ENCODE measurements around the gene CYP4X1. TPM values are rescaled to one million over a fixed set of nuclear protein-coding genes. Genes with fewer than 3 reads are reported as not detected.

Gene CYP4X1
- total and polyA plus RNA-seq, 2 of the 8 experiments (the other 6 are each of a cell fraction or from before 2014, with no cell fraction given), result 1.3 to 3.5 TPM

GRCh38 chr1:47023268-47024140 lies at the start of gene CYP4X1 (continued):
- TF ChIP-seq USF2 (IDR thresholded peaks at IDR 0.05; ENCODE audit: low read length) (no peak), TBP (IDR thresholded peaks at IDR 0.05; ENCODE audit: low read depth, low read length) (no peak), TAF7 (optimal IDR thresholded peaks at IDR 0.05; ENCODE audit: borderline replicate concordance, low read depth, low read length) (no peak), CHD2 (IDR thresholded peaks at IDR 0.05; ENCODE audit: low read length) (no peak), SP4 (IDR thresholded peaks at IDR 0.05; ENCODE audit: low read length) (no peak), SAP30 (IDR thresholded peaks at IDR 0.05; ENCODE audit: insufficient read depth, insufficient replicate concordance, low read length) (no peak), HDAC6 (IDR thresholded peaks at IDR 0.05; ENCODE audit: low read depth, low read length) (no peak), POLR2A (IDR thresholded peaks at IDR 0.05; ENCODE audit: control extremely low read depth in 1 of 2, low read depth in 2 of 2, low read length in 2 of 2) (0 out of 3 replicates have a peak, but pooled peaks of 1 of the 2 experiments have one; percentile 31), SUZ12 (IDR thresholded peaks at IDR 0.05; ENCODE audit: low read length) (0 out of 2 replicates have a peak, but pooled peaks have one; percentile 36), ASH2L (IDR thresholded peaks at IDR 0.05; ENCODE audit: low read length) (no peak), NANOG (IDR thresholded peaks at IDR 0.05; ENCODE audit: insufficient read depth, low read depth, low read length, poor library complexity, severe bottlenecking) (no peak), SIRT6 (IDR thresholded peaks at IDR 0.05; ENCODE audit: low read length) (no peak), CBX8 (IDR thresholded peaks at IDR 0.05; ENCODE audit: borderline replicate concordance, low read depth, low read length) (no peak), TEAD4 (IDR thresholded peaks at IDR 0.05; ENCODE audit: low read depth, low read length) (no peak), POU5F1 (IDR thresholded peaks at IDR 0.05; ENCODE audit: low read depth, low read length) (no peak), RBBP5 (IDR thresholded peaks at IDR 0.05; ENCODE audit: borderline replicate concordance, low read depth, low read length) (no peak), TAF1 (IDR thresholded peaks at IDR 0.05; ENCODE audit: low read depth, low read length) (peak; percentile 36; the same call in 1 of the 2 replicates)
- TF ChIP-seq, protein P1, sequence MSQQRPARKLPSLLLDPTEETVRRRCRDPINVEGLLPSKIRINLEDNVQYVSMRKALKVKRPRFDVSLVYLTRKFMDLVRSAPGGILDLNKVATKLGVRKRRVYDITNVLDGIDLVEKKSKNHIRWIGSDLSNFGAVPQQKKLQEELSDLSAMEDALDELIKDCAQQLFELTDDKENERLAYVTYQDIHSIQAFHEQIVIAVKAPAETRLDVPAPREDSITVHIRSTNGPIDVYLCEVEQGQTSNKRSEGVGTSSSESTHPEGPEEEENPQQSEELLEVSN (IDR thresholded peaks at IDR 0.05), result no peak
- TF ChIP-seq, protein P2, sequence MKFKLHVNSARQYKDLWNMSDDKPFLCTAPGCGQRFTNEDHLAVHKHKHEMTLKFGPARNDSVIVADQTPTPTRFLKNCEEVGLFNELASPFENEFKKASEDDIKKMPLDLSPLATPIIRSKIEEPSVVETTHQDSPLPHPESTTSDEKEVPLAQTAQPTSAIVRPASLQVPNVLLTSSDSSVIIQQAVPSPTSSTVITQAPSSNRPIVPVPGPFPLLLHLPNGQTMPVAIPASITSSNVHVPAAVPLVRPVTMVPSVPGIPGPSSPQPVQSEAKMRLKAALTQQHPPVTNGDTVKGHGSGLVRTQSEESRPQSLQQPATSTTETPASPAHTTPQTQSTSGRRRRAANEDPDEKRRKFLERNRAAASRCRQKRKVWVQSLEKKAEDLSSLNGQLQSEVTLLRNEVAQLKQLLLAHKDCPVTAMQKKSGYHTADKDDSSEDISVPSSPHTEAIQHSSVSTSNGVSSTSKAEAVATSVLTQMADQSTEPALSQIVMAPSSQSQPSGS (IDR thresholded peaks at IDR 0.05; ENCODE audit: low read length), result no peak
